Measurements from ENCODE around the gene DRC7.

DNA sequence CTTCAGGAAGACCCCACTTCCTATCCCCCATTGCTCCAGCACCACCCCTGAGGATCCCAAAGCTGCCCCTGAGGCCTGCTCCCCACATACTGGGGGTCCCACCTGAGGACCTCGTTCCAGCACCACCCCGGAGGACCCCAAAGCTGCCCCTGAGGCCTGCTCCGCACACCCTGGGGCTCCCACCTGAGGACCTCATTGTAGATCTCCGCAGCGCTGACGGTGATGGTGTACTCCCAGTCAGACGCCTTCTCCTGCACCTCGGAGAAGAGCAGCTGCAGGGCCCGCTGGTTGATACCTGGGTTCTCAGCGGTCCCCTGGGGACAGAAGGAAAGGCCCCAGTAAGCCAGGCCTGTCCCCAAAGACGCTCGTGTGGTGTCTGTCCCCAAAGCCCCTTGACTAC, 67.4 kb downstream of the DRC7 start:
- TF ChIP-seq, protein P1, sequence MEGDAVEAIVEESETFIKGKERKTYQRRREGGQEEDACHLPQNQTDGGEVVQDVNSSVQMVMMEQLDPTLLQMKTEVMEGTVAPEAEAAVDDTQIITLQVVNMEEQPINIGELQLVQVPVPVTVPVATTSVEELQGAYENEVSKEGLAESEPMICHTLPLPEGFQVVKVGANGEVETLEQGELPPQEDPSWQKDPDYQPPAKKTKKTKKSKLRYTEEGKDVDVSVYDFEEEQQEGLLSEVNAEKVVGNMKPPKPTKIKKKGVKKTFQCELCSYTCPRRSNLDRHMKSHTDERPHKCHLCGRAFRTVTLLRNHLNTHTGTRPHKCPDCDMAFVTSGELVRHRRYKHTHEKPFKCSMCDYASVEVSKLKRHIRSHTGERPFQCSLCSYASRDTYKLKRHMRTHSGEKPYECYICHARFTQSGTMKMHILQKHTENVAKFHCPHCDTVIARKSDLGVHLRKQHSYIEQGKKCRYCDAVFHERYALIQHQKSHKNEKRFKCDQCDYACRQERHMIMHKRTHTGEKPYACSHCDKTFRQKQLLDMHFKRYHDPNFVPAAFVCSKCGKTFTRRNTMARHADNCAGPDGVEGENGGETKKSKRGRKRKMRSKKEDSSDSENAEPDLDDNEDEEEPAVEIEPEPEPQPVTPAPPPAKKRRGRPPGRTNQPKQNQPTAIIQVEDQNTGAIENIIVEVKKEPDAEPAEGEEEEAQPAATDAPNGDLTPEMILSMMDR (IDR thresholded peaks at IDR 0.05 in 8 of 11, conservative IDR thresholded peaks at IDR 0.05 in 3 of 11) = no peak
- TF ChIP-seq POLR2A (IDR thresholded peaks at IDR 0.05) = no peak
- TF ChIP-seq POLR2AphosphoS5 (IDR thresholded peaks at IDR 0.05) = no peak

All from spleen (tissue), 7 donors.